ENCODE data around the gene STMN3. TPM values are rescaled to one million over a fixed set of nuclear protein-coding genes. Genes with fewer than 3 reads are reported as not detected.

Gene STMN3
- total and polyA plus RNA-seq, 8 donors = 12.6 to 47.0 (median 34.4) TPM

- ATAC-seq (no peak), DNase-seq (no peak)
- no peak for TF ChIP-seq CTCF (IDR thresholded peaks at IDR 0.05)
- Histone ChIP-seq H3K4me1 (peaks cover 5 to 28% of the 10 kb centered on the region in 2 donors), H3K4me3 (no peak overlapping the region), H3K27ac (no peak overlapping the region), H3K36me3 (peaks cover 0 to 54% of the 10 kb centered on the region in 2 donors), H3K9me3 (no peaks in the 10 kb centered on the region), H3K27me3 (no peaks in the 10 kb centered on the region)
- intact Hi-C loops (cut with DNase I) = no loop called here
Measured at GRCh38 chr20:63680857-63681608, 27.8 kb upstream of the STMN3 start.

- Histone ChIP-seq H3K27me3 (no peaks in the 10 kb centered on the region), H3K27ac (no peak overlapping the region), H3K9me3 (no peaks in the 10 kb centered on the region), H3K4me1 (peaks cover 4 to 22% of the 10 kb centered on the region in 2 donors), H3K36me3 (peaks cover 0 to 60% of the 10 kb centered on the region in 2 donors), H3K4me3 (no peak overlapping the region)
- DNase-seq = no peak
- intact Hi-C loops (cut with DNase I) = no loop called here
- TF ChIP-seq CTCF (IDR thresholded peaks at IDR 0.05) = no peak
- no peak for ATAC-seq
Measured at GRCh38 chr20:63680427-63680826, 27.2 kb upstream of the STMN3 start.

GRCh38 chr20:63679799-63680305 lies 26.6 kb upstream of the STMN3 start:
- no peak for TF ChIP-seq CTCF (IDR thresholded peaks at IDR 0.05)
- DNase-seq = no peak
- ATAC-seq = no peak
- Histone ChIP-seq H3K4me3 (no peak overlapping the region), H3K9me3 (no peaks in the 10 kb centered on the region), H3K36me3 (peaks cover 0 to 66% of the 10 kb centered on the region in 2 donors), H3K27me3 (no peaks in the 10 kb centered on the region), H3K27ac (no peak overlapping the region), H3K4me1 (peaks cover 4 to 16% of the 10 kb centered on the region in 2 donors)
- intact Hi-C loops (cut with DNase I) = no loop called here

- no peak for TF ChIP-seq CTCF (IDR thresholded peaks at IDR 0.05)
- no peaks in the 10 kb centered on the region for H3K27me3 ChIP-seq
- no peaks in the 10 kb centered on the region for H3K9me3 ChIP-seq
- intact Hi-C loops (cut with DNase I) = no loop called here
- H3K27ac ChIP-seq = no peak overlapping the region
- ATAC-seq (no peak), DNase-seq (peak in 1 of 4 donors; percentile 59)
- H3K36me3 ChIP-seq = peaks cover 0 to 76% of the 10 kb centered on the region in 2 donors
- peaks cover 4 to 12% of the 10 kb centered on the region in 2 donors for H3K4me1 ChIP-seq
- H3K4me3 ChIP-seq = no peak overlapping the region
Measured at GRCh38 chr20:63678667-63679465, 25.6 kb upstream of the STMN3 start.

GRCh38 chr20:63678071-63678470 lies 24.8 kb upstream of the STMN3 start:
- no peaks in the 10 kb centered on the region for H3K9me3 ChIP-seq
- H3K36me3 ChIP-seq = peaks cover 0 to 82% of the 10 kb centered on the region in 2 donors
- no peak for ATAC-seq
- intact Hi-C loops (cut with DNase I) = no loop called here
- H3K4me1 ChIP-seq = peaks cover 4 to 12% of the 10 kb centered on the region in 2 donors
- H3K27me3 ChIP-seq = no peaks in the 10 kb centered on the region
- DNase-seq = no peak
- TF ChIP-seq CTCF (IDR thresholded peaks at IDR 0.05) = no peak
- no peak overlapping the region for H3K4me3 ChIP-seq
- H3K27ac ChIP-seq = no peak overlapping the region

All from left lung (tissue), 10 donors.